HepG2 (cell line): ENCODE data around the gene C20orf204. TPM values are rescaled to one million over a fixed set of nuclear protein-coding genes. Genes with fewer than 3 reads are reported as not detected.

Experiments used
- ATAC-seq: fragments of 200-7000 bp; cut with Tn5 transposase; 3 replicates; pipeline ENCODE4 v1.9.1; 2020; ENCODE audit warnings: mild to moderate bottlenecking, moderate library complexity
- BruUV-seq: library from RNA; stranded (reverse); fragments of 400-500 nt; replicated peaks from 2 replicates; lab custom pipeline; 2021; lab: Mats Ljungman, UMichigan
- CTCF ChIA-PET: fragments of 300-600 bp; formaldehyde crosslinking; extraction: SDS; loops from one replicate; lab custom pipeline; 2021; ENCODE audit warnings: low total read pairs, inconsistent platforms, low intra/inter-chr PET ratio; lab: Yijun Ruan, JAX
- POLR2A ChIA-PET: fragments of 350-600 bp; sonication (Branson Sonifier 250); formaldehyde crosslinking; loops from one replicate; lab custom pipeline; 2020; ENCODE audit warnings: antibody characterized with exemption, inconsistent platforms; lab: Yijun Ruan, JAX
- DNase-seq: peaks from one replicate; pipeline ENCODE4 v3.0.0-alpha.2; 2015; ENCODE audit warnings: low spot score
- FAIRE-seq: peaks from 3 replicates; lab custom pipeline; 2011; peaks lifted over from hg19 to GRCh38; lab: Jason Lieb, UNC
- H2AFZ ChIP-seq: one replicate; pipeline ENCODE4 v1.6.1; 2011; ENCODE audit warnings: low read length, inconsistent platforms
- H3K27ac ChIP-seq: fragments of 300-600 bp; 3 replicates; pipeline ENCODE4 v1.8.0; 2011; ENCODE audit warnings: mixed run types, mild to moderate bottlenecking, mixed read lengths, low read length, inconsistent platforms; ENCODE audit not compliant: insufficient read depth; ENCODE audit errors: extremely low read length
- H3K27me3 ChIP-seq, 2 experiments: fragments of 200-600 bp in 1 of 2; 2 replicates in 1 of 2; 3 replicates in 1 of 2; pipeline versions ENCODE4 v1.6.0 to v1.8.0; 2011; ENCODE audit warnings: low read length in 2 of 2, mild to moderate bottlenecking in 2 of 2, moderate library complexity in 2 of 2, inconsistent platforms in 1 of 2; ENCODE audit not compliant: insufficient read depth in 2 of 2, control insufficient read depth in 1 of 2
- H3K36me3 ChIP-seq, 2 experiments: fragments of 200-600 bp in 1 of 2; replicated peaks in 1 of 2; 2 replicates in 1 of 2; 3 replicates in 1 of 2; pipeline versions ENCODE4 v1.5.1 to v1.8.0; 2011; ENCODE audit warnings: low read length in 2 of 2, inconsistent platforms in 1 of 2; ENCODE audit not compliant: insufficient read depth in 2 of 2, control insufficient read depth in 1 of 2
- H3K4me1 ChIP-seq: 2 replicates; pipeline ENCODE4 v1.5.1; 2012; ENCODE audit warnings: low read length, inconsistent platforms; ENCODE audit not compliant: insufficient read depth
- H3K4me2 ChIP-seq: 2 replicates; pipeline ENCODE4 v1.6.0; 2011; ENCODE audit warnings: low read depth, low read length, inconsistent platforms
- H3K4me3 ChIP-seq, 3 experiments: fragments of 200-600 bp in 1 of 3; sonication (generic), shearing (Covaris generic) in 1 of 3; replicated peaks in 1 of 3; 2 replicates each; pipeline ENCODE4 v1.5.1; 2011 to 2016; ENCODE audit warnings: low read length in 3 of 3, inconsistent platforms in 2 of 3, low read depth in 2 of 3, mild to moderate bottlenecking in 2 of 3, control low read depth in 1 of 3, mixed read lengths in 1 of 3; ENCODE audit not compliant: insufficient read depth in 1 of 3
- H3K79me2 ChIP-seq: one replicate; pipeline ENCODE4 v1.6.1; 2011; ENCODE audit warnings: low read length, inconsistent platforms; ENCODE audit not compliant: insufficient read depth
- H3K9ac ChIP-seq: 2 replicates; pipeline ENCODE4 v1.6.0; 2011; ENCODE audit warnings: mild to moderate bottlenecking, low read depth, low read length, inconsistent platforms; ENCODE audit not compliant: insufficient read depth
- H3K9me3 ChIP-seq: 2 replicates; pipeline ENCODE4 v1.5.1; 2012; ENCODE audit warnings: mild to moderate bottlenecking, low read length
- H4K20me1 ChIP-seq: 2 replicates; pipeline ENCODE4 v1.6.0; 2011; ENCODE audit warnings: inconsistent platforms, mild to moderate bottlenecking, low read length, moderate library complexity; ENCODE audit not compliant: insufficient read depth
- SATB2 ChIP-seq: sonication (generic); formaldehyde crosslinking; IDR thresholded peaks from 2 replicates; pipeline ENCODE4 v1.5.0; 2020; ENCODE audit warnings: missing genetic modification reagents
- ZNF274 ChIP-seq: sonication (generic); formaldehyde crosslinking; IDR thresholded peaks from 2 replicates; pipeline ENCODE4 v1.5.1; 2020; ENCODE audit warnings: mild to moderate bottlenecking, missing genetic modification reagents
- ZNF318 ChIP-seq: sonication (generic); formaldehyde crosslinking; IDR thresholded peaks from 2 replicates; pipeline ENCODE4 v1.4.0; 2020; ENCODE audit warnings: mild to moderate bottlenecking, missing genetic modification reagents
- ZNF768 ChIP-seq: sonication (generic); formaldehyde crosslinking; IDR thresholded peaks from 2 replicates; pipeline ENCODE4 v1.4.0; 2020; ENCODE audit warnings: missing genetic modification reagents
- ZNF775 ChIP-seq: sonication (generic); formaldehyde crosslinking; IDR thresholded peaks from 2 replicates; pipeline ENCODE4 v1.4.0; 2020; ENCODE audit warnings: missing genetic modification reagents, mild to moderate bottlenecking, moderate library complexity, borderline replicate concordance
- ZNF784 ChIP-seq: sonication (generic); formaldehyde crosslinking; IDR thresholded peaks from 2 replicates; pipeline ENCODE4 v1.5.1; 2020; ENCODE audit warnings: missing genetic modification reagents, mild to moderate bottlenecking, borderline replicate concordance
- WGBS: methylation state at CpG from one replicate; pipeline ENCODE4 v1.1.6; 2017; ENCODE audit warnings: low lambda C conversion rate; 5-methylcytosine and 5-hydroxymethylcytosine counted together
- in situ Hi-C: cut with HindIII; loops from 2 replicates; pipeline ENCODE4 v1.10.0; 2017; ENCODE audit warnings: low pct_unique_long_range_greater_than_20kb; ENCODE audit not compliant: extremely low pct_ligation_motif_present
- intact Hi-C: fragments of 100-400 bp; cut with micrococcal nuclease; formaldehyde crosslinking; loops from one replicate; pipeline ENCODE4 v1.10.0; 2022; ENCODE audit not compliant: unreplicated experiment
- polyA plus RNA-seq, 8 experiments: library from polyadenylated mRNA; depleted of rRNA in 3 of 8; stranded (reverse) in 7 of 8; unstranded in 1 of 8; fragments of >200 nt; fragmentation: Illumina TruSeq in 4 of 8; extraction: Trizol in 4 of 8; gene quantifications; 2 replicates each; pipeline versions ENCODE4 v1.2.1 to v1.2.3, GENCODE V29; 2011 to 2016; ENCODE audit warnings: low read depth in 4 of 8, missing spikeins in 1 of 8, mixed read lengths in 1 of 8; ENCODE audit not compliant: insufficient read depth in 1 of 8
- total RNA-seq, 5 experiments: library from RNA; depleted of rRNA; stranded (reverse); fragments of >200 nt; fragmentation: Illumina TruSeq; extraction: Trizol; gene quantifications; 2 replicates each; pipeline ENCODE4 v1.2.3, GENCODE V29; 2016; ENCODE audit warnings: low read depth in 1 of 5
- TF ChIP-seq, protein P1 (sequence below): sonication (generic); formaldehyde crosslinking; IDR thresholded peaks from 2 replicates; pipeline ENCODE4 v1.4.0; 2020; ENCODE audit warnings: low read depth, mild to moderate bottlenecking, missing genetic modification reagents

C20orf204 gene
- total and polyA plus RNA-seq, 2 of the 13 experiments (the other 11 are each of a cell fraction or from before 2014, with no cell fraction given): 22.1 to 80.0 TPM

DNA sequence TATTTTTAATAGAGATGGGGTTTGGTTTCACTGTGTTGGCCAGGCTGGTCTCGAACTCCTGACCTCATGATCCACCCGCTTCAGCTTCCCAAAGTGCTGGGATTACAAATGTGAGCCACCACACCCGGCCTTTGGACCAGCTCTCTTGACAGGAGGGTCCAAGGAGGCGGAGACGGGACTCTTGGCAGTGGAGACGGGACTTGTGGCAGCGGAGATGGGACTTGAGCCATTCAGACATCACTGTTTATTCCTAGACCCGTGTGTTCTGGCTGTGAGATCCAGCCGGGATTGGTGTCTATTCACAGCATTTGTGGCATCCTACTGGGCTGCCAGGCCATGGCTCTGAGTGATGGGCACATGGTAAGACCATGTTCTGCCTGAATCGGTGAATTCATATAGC is 29.5 kb upstream of the C20orf204 start:
- intact Hi-C loops (no loop called here), in situ Hi-C loops (no loop called here)
- peaks cover 9% of the 10 kb centered on the region for H3K79me2 ChIP-seq
- H3K27ac ChIP-seq: no peak overlapping the region
- FAIRE-seq (no peak), DNase-seq (no peak), ATAC-seq (no peak)
- BruUV-seq: no TSS peak
- no peaks in the 10 kb centered on the region for H4K20me1 ChIP-seq
- H3K36me3 ChIP-seq: peaks cover 54 to 84% of the 10 kb centered on the region in 2 experiments
- no peaks in the 10 kb centered on the region for H3K9me3 ChIP-seq
- no peaks in the 10 kb centered on the region for H3K27me3 ChIP-seq
- POLR2A ChIA-PET: interaction anchor here (1.2 to 2.0 kb wide), 3 partner anchors 10 to 26 kb away, joined by 3 to 12 read pairs (median 7); partner anchors contain the start of gene PRPF6
- CTCF ChIA-PET: no interaction called here
- no peak overlapping the region for H2AFZ ChIP-seq
- no peaks in the 10 kb centered on the region for H3K4me1 ChIP-seq
- no peak for TF ChIP-seq SATB2
- 0 out of 2 replicates have a peak, but pooled peaks have one; percentile 43 for TF ChIP-seq ZNF274 (CRISPR knock-in tag)
- TF ChIP-seq ZNF784 (CRISPR knock-in tag): no peak
- H3K4me2 ChIP-seq: no peak overlapping the region
- 96% methylated on average over 10 of the region's 10 CpGs for WGBS
- H3K4me3 ChIP-seq: no peak overlapping the region
- H3K9ac ChIP-seq: no peak overlapping the region

- Histone ChIP-seq H3K36me3 (peaks cover 53 to 83% of the 10 kb centered on the region in 2 experiments), H3K79me2 (peaks cover 9% of the 10 kb centered on the region), H4K20me1 (no peaks in the 10 kb centered on the region), H2AFZ (no peak overlapping the region), H3K9ac (no peak overlapping the region), H3K9me3 (no peaks in the 10 kb centered on the region), H3K27me3 (no peaks in the 10 kb centered on the region), H3K4me1 (no peaks in the 10 kb centered on the region), H3K4me2 (no peak overlapping the region), H3K4me3 (no peak overlapping the region), H3K27ac (no peak overlapping the region)
- in situ Hi-C loops (no loop called here), intact Hi-C loops (no loop called here)
- peak; percentile 21; the same call in 1 of the 3 replicates for ATAC-seq
- ChIA-PET CTCF (no interaction called here), POLR2A (interaction anchor here (0.7 to 2.0 kb wide), 4 partner anchors 10 to 47 kb away, joined by 3 to 12 read pairs (median 5); partner anchors contain the start of gene PRPF6)
- BruUV-seq: no TSS peak
- no peak for FAIRE-seq
- 100% methylated on average over 3 of the region's 3 CpGs for WGBS
- DNase-seq: no peak
- TF ChIP-seq, protein P1, sequence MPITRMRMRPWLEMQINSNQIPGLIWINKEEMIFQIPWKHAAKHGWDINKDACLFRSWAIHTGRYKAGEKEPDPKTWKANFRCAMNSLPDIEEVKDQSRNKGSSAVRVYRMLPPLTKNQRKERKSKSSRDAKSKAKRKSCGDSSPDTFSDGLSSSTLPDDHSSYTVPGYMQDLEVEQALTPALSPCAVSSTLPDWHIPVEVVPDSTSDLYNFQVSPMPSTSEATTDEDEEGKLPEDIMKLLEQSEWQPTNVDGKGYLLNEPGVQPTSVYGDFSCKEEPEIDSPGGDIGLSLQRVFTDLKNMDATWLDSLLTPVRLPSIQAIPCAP (CRISPR knock-in tag): no peak
- no peak for TF ChIP-seq ZNF768 (CRISPR knock-in tag)
- TF ChIP-seq ZNF775 (CRISPR knock-in tag): no peak
- TF ChIP-seq ZNF274 (CRISPR knock-in tag): 0 out of 2 replicates have a peak, but pooled peaks have one; percentile 22
- 0 out of 2 replicates have a peak, but pooled peaks have one; percentile 44 for TF ChIP-seq ZNF318
Observed at GRCh38 chr20:64006902-64007301, 29.1 kb upstream of the C20orf204 start.
